ENCODE results near the gene NACC2.
"Not testable (repeated sequence)": the region's sequence is repeated elsewhere in the genome, so short reads cannot be mapped to it uniquely, and the experiment has no call there.

Gene NACC2

DNA sequence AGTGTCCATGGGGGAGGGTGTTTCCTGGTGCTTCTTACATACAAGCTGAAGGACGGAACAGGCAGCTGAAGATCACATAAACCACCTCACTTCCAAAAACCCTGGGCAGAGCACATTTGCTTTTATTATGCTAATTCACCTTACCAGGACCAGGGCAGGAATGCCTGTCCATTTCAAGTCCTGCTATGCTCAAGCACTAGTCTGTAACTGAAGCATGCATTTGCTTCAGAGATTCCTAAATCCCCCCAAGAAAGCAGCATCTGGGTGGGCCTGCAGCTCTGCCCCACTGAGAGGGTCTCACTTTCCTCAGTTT lies 9.4 kb upstream of the NACC2 start:
- TF ChIP-seq, protein P1, sequence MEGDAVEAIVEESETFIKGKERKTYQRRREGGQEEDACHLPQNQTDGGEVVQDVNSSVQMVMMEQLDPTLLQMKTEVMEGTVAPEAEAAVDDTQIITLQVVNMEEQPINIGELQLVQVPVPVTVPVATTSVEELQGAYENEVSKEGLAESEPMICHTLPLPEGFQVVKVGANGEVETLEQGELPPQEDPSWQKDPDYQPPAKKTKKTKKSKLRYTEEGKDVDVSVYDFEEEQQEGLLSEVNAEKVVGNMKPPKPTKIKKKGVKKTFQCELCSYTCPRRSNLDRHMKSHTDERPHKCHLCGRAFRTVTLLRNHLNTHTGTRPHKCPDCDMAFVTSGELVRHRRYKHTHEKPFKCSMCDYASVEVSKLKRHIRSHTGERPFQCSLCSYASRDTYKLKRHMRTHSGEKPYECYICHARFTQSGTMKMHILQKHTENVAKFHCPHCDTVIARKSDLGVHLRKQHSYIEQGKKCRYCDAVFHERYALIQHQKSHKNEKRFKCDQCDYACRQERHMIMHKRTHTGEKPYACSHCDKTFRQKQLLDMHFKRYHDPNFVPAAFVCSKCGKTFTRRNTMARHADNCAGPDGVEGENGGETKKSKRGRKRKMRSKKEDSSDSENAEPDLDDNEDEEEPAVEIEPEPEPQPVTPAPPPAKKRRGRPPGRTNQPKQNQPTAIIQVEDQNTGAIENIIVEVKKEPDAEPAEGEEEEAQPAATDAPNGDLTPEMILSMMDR (conservative IDR thresholded peaks at IDR 0.05; ENCODE audit: low read length): no peak
- no peak for DNase-seq (ENCODE audit: low read depth)
- H3K4me3 ChIP-seq (ENCODE audit: low read length): no peak overlapping the region

DNA sequence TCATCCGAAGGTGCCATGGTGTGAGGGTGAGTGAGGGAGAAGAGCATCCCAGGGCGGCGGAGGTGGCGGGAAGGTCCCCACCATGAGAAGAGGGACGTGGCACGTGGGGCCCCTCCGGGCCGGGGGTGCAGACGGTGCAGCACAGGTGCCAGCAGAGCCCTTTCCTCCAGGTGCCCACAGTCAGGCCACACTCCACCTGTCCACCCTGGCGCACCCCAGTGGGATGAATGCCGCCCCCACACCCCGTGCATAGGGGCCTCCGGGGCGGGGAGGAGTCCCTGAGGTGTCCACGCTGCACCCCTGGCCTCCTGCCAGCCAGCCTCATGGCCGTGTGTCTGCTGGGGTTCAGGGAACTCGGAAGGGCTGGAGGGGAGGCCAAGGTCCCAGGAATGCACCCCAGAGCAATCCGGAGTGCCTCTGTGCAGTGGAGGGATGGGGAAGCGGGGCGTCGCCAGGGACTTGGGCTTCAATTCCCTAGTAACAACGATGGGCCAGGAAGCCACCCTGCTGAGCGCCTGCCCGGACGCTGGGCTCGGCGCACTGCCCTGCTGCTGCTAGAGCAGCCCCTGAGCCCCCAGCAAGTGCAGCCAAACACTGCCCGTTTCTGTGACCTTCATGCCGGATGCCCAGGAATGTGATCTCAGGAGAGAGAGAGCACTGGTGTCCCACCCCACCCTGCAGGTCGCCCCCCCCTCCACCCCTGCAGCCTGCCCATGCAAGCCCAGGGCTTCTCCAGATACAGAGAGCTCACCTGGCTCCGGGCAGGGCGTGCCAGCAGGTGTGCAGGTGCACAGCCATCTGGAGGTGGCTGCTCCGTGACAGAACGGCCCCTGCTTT lies 8.8 kb upstream of the NACC2 start:
- TF ChIP-seq, protein P1 (conservative IDR thresholded peaks at IDR 0.05; ENCODE audit: low read length): no peak
- H3K4me3 ChIP-seq (ENCODE audit: low read length): no peak overlapping the region
- no peak for DNase-seq (ENCODE audit: low read depth)

DNA sequence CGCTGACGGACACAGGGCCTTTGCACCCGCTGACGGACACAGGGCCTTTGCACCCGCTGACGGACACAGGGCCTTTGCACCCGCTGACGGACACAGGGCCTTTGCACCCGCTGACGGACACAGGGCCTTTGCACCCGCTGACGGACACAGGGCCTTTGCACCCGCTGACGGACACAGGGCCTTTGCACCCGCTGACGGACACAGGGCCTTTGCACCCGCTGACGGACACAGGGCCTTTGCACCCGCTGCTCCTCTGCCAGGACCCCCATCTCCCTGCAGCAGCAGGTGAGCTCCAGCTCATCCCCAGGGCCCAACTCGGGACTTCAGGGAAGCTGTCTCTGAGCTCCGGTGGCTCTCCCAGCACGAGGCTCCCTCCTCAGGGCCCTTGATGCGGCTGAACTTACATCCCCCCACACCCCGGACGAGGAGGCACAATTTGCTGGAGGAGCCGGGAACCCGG lies 6.6 kb upstream of the NACC2 start:
- H3K4me3 ChIP-seq (ENCODE audit: low read length); DNase-seq (ENCODE audit: low read depth): not testable (repeated sequence)

DNA sequence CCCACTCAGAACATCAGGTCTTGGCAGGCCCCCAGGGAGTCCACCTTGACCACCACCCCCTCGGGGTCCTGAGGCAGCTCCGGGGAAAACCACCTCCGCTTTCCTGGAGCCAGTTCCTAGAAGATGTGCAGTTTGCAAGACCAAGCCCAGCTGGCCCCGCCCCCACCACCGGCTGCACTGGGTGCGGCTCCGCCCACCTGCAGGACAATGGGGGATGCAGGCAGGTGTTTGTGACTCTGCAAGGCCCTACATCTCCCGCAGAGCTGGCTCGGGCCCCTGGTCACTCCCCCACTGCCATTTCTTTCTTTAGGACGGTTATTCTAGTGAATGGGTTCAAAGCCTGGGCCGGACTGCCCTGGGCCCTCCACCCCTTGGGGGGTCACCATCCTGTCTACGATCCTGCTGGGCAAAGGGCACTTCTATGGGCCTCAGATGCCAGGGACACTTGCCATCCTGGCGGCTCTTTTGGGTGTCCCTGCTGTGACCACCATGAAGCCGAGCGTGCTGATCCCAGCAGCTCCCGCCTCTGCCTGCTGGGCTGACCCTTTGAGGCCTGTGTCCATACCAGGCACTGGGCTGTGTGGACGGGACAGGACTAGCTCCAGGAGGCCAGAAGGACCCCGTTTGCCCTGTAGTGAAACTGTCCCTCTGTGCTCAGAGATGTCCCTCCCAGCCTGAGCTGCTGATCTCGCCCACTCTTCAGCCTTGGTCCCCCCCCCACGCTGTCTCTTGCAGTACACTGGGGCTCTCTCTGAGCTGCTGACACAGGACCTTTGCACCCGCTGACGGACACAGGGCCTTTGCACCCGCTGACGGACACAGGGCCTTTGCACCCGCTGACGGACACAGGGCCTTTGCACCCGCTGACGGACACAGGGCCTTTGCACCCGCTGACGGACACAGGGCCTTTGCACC lies 5.9 kb upstream of the NACC2 start:
- TF ChIP-seq, protein P1 (conservative IDR thresholded peaks at IDR 0.05; ENCODE audit: low read length): no peak
- DNase-seq (ENCODE audit: low read depth): no peak
- no peak overlapping the region for H3K4me3 ChIP-seq (ENCODE audit: low read length)

DNA sequence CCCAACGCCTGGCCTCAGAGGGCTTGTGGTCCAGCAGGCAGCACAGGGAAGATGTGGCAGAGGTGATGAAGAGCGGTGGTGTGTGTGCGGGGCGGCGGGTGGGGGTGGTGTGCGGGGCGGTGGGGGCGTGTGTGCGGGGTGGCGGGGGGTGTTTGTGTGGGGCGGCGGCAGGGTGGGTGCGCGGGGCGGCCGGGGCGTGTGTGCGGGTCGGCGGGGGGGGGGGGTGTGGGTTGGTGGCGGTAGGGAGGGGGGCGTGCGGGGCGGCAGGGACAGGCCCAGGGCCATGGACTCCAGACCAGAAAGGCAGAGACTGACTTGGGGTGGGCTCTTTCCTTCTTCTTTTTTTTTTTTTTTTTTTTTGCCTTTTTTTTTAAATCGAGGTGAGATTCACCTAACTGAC lies 4.5 kb upstream of the NACC2 start:
- TF ChIP-seq, protein P1 (conservative IDR thresholded peaks at IDR 0.05; ENCODE audit: low read length): no peak
- no peak overlapping the region for H3K4me3 ChIP-seq (ENCODE audit: low read length)
- DNase-seq (ENCODE audit: low read depth): no peak

DNA sequence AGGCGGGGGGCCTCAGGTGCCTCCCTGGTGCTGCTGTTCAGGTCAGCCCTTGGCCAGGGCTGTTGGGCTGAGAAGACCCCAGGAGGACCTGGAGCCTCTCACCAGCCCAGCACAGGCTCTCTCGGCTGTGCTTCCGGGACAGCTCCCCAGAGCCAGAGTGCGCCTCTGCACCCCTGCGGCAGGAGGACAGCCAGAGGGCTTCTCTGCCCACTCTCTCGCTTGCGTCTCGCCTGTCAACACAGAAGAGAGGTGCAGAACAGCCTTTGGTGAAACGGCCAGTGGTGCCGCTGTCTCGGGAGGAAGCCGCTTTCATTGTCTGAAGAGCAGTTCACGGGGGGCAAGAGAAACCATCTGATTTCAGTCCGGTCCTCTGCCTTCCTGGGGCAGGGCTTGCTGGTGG lies 3.8 kb upstream of the NACC2 start:
- H3K4me3 ChIP-seq (ENCODE audit: low read length): no peak overlapping the region
- DNase-seq (ENCODE audit: low read depth): no peak
- TF ChIP-seq, protein P1 (conservative IDR thresholded peaks at IDR 0.05; ENCODE audit: low read length): no peak

DNA sequence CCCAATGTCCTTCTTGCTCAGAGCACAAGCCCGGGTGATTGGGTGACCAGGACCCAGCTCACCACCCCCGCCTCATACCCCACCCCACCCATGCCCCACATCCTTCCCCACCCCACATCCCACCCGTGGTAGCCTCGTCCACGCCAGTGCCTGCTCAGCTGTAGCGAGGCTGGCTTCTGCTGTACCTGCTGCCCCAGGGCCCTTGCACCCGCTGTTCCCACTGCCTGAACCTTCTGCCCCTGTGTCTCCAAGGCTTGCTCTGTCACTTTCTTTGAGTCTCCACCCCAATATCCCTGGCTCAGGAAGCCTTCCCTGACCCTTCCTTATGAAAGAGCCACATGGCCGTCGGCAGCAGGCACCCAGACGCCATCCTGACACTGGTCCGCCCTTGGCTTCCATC lies 3.1 kb upstream of the NACC2 start:
- TF ChIP-seq, protein P1 (conservative IDR thresholded peaks at IDR 0.05; ENCODE audit: low read length): no peak
- no peak overlapping the region for H3K4me3 ChIP-seq (ENCODE audit: low read length)
- no peak for DNase-seq (ENCODE audit: low read depth)

Data from AG10803 (cell line).